ENCODE measurements around the gene CUL1.
A peak's percentile ranks its signal among the peaks of the same experiment; 100 is the strongest.

The CUL1 gene

DNA sequence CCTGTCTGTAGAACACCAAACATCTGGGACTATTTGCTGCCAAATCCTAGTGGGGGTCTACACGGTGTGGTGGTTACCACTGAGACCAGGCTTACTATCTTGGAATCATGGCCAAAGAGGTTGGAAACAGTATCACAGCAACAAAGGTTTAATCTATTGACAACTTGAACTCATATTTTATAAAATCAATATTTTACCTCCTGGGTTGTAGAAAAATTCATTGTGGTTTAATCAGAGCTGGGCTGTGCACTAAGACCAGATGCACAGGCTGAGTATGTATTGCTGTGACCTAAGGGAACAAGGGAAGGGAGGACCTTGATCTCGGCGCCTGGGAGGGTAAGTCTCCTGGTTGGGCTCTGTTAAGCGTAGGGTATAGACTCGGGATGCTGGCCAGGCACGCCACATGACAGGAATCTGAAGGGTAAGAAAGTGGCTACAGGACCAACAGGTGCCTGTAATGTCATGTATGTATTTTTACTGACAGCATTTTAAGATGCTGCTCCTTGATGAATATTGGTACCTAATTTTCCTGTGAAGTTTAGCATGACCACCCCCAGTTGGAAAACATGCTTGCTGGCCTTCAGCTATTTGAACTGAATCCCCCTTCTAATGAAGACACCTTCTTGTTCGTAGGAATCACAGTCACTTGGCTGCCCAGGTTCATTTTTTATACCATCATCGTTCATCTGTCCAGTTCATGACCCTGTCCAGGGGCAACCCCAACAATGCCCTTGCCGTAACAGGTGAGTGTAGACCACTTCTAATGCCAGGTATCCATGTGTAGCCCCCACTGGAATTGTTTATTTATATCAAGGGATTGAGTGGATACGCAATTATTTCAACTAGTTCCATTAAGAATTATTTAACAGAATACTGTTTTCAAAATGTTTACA, 105.9 kb downstream of the CUL1 start:
- DNase-seq (ENCODE audit: low spot score): no peak

GRCh38 chr7:148806187-148806586, 107.5 kb downstream of the CUL1 start:
- no peak for DNase-seq (ENCODE audit: low spot score)

GRCh38 chr7:148807436-148807835, 108.7 kb downstream of the CUL1 start:
- DNase-seq (ENCODE audit: low spot score): no peak

DNA sequence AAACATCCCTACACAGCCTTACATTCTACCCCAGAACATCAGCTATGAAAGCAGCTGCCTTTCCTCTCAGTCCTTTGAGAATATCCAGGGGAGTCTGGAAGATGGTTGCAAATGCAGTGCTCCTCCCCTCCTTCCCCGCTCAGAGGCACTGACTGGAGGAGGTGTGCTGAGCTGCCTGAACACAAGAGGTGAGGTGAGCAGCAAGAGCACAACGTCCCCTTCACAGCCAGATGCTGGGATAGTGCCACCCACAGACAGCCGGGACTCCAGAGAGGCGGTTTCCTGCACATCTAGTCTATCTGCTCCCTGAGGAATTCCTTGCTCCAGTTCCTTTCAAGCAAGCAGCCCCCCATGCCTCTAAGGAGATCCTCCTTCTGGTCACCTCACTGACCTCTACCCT, 111.2 kb downstream of the CUL1 start:
- no peak for DNase-seq (ENCODE audit: low spot score)

GRCh38 chr7:148811892-148812291, 113.2 kb downstream of the CUL1 start:
- DNase-seq (ENCODE audit: low spot score): no peak

- DNase-seq (ENCODE audit: low spot score): no peak
Measured at GRCh38 chr7:148813890-148814289, 115.2 kb downstream of the CUL1 start.

DNA sequence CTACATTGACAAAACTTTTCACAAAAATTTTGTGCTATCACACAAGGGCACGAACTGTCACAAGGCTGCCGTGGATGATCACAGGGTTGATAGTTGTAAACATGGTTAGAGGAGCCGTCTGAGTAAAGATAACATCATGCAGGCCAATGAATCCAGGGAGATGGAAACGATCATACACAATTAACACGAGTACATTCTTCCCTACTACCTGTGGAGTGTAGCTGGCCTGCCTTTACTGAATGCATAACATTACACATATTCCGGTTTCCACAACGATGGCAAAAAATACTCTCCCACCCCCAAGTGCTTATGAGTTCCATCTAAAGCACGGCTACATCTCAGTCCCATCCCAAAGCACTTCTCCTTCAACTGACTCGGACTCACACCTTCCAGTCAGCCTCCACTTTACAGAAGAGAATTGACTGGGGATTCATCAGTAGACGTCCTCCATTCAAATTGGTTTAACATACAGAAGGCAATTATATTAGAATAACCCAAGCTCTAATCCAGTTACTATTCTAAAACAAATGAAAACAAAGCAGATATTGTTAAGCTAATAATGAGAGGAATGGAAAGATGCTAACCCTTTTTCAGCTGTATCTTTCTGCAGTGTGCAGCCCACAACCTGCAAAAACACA, 116.3 kb downstream of the CUL1 start:
- DNase-seq (ENCODE audit: low spot score): no peak

DNA sequence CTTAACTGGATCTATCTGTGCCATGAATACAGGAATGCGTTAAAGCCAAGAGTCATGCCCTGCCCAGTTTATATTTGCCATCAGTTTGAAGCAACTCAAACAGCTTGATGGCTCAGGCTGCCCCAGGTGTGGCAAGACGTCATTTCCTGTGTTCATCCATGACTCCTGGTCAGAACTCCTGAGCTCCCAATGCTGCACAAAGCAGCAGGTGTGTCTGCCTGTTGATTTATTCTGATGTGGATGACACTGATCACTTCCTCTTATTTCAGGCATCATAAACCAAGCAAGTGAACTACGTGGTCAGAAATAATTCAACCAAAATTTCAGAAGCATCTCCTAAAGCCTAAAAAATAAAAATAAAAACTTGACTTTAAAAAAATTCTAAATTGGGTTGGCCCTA, 116.9 kb downstream of the CUL1 start:
- DNase-seq (ENCODE audit: low spot score): no peak

DNA sequence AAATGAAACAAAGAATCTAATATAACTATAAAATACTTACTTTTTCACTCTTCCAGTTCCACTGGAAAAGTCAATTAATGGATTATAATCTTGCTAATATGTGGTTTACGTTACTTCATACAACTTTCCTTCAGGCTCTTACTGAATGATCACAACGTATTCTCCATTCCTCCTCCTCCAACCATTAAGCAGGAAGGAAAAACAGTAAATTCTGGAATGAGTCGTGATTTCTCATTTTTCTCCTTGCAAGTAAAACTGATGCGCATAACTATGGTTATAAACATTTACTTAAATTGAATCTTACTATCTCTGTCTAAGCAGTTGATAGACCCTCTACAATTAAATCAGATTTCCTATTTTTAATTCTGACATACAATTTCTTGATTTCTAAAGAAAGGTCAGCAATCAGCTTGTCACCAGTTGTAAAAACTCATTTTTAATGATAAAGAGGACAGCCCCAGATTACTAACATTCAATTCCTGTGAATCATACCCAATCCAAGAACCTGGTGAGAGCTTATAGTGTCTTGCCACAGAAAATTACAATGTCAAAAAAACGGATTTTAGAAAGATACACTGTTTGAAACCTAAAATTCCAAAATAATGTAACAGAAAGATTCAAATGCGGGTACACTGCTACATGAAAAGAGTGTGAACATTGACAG, 121.1 kb downstream of the CUL1 start:
- DNase-seq (ENCODE audit: low spot score): peak; percentile 38

DNA sequence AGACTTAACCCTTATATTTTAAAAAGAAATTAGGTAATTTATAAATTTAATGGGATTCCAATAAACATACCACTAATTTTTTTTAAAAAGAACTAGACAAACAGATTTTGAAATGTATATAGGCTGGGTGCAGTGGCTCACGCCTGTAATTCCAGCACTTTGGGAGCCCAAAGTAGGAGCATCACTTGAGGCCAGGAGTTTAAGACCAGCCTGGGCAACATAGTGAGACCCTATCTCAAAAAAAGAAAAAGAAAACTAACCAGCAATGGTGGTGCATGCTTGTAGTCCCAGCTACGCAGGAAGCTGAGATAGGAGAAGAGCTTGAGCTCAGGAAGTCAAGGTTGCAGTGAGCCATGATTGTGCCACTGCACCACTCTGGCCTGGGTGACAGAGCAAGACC, 122.7 kb downstream of the CUL1 start:
- no peak for DNase-seq (ENCODE audit: low spot score)

DNA sequence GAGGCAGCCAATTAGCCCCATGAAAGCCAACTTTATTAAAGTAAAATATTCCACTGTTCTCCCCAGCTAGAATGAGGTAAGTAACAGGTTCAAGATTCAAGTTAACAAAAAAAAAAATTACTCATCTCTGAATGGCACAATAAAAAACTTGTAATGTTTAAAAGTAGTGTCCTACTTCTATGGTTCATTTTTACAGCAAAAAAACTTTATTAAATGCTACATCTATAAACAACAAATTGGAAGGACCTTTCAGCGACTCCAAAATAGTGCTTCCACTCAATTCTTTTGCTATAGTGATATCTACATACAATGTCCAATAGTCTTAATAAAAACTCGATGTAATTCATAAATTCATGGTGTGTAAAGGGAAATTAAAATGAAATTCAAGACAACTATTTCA, 126.2 kb downstream of the CUL1 start:
- no peak for DNase-seq (ENCODE audit: low spot score)

DNA sequence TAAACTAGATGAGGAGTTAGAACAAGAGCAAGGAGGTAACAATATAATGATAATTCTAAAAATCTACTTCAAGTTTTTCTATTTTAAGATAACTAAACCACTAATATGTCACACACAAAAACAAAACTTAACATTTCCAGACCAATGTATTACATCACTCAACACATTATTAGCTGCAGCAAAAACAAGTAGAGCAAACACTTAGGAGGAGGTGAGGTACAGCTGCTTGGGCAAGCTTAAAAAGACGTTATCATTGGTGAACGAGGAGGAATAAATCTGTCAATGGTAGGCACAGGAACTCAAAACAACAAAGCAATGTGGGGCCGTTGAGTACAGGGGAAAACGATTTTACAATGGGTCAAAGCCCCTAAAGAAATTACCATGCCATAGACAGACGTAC, 126.6 kb downstream of the CUL1 start:
- no peak for DNase-seq (ENCODE audit: low spot score)

- DNase-seq (ENCODE audit: low spot score): no peak
Measured at GRCh38 chr7:148828965-148829364, 130.3 kb downstream of the CUL1 start.

DNA sequence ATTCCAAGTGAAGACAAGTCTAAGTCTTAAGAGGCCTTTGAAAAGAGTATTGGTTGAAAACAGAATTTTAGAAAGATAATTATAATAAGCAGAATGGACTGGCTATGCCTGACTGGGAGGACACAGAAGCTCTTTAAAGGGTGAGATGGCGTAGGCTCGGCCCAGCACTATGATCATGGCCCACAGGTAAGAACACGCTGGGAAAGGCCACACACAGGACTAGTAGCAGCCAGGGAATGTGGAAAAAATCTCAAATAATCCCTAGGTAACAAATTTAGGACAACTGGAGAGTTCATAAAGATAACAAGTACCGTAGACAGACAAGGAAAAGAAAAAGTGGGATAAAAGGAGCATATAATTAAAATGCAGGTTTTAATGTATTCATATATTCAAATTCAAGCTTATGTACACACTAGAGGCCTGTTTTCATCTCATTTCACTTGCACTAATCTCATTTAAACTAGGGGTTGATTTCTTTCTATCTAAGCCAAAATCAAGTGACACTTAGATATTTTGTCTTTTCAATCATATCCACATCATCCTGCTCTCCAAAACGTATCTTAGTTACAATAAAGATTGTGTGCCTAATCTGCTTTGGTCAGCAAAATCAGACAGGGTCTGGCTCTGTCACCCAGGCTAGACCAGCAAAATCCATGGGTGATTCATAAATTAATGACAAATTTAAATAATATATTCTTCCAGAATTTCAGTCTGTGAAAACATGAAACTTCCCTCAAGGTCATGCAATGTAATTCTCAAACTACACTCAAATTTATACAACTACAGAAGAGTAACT, 132.4 kb downstream of the CUL1 start:
- no peak for DNase-seq (ENCODE audit: low spot score)

- DNase-seq (ENCODE audit: low spot score): no peak
Measured at GRCh38 chr7:148831782-148832181, 133.1 kb downstream of the CUL1 start.

GRCh38 chr7:148834605-148835004, 135.9 kb downstream of the CUL1 start:
- DNase-seq (ENCODE audit: low spot score): no peak

DNA sequence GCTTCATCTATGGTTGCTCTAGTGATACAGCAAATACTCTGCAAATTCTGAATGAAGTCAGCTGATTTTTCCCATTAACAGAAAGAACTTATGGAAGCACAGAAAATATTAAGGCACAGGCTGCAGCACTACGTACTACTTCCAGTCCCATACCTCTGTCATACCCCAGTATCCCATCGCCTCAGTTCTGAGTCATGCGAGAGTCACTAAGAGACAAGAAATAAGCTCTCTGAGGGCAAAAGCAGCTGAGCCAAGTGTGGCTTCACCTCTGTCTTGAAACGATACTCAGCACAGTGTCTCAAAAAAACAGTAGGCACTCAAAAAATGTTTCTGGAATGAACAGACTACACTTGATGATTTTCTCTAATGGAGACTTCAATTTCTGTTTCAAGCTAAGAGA, 137.2 kb downstream of the CUL1 start:
- DNase-seq (ENCODE audit: low spot score): no peak

- DNase-seq (ENCODE audit: low spot score): no peak
Measured at GRCh38 chr7:148838905-148839304, 140.2 kb downstream of the CUL1 start.

DNA sequence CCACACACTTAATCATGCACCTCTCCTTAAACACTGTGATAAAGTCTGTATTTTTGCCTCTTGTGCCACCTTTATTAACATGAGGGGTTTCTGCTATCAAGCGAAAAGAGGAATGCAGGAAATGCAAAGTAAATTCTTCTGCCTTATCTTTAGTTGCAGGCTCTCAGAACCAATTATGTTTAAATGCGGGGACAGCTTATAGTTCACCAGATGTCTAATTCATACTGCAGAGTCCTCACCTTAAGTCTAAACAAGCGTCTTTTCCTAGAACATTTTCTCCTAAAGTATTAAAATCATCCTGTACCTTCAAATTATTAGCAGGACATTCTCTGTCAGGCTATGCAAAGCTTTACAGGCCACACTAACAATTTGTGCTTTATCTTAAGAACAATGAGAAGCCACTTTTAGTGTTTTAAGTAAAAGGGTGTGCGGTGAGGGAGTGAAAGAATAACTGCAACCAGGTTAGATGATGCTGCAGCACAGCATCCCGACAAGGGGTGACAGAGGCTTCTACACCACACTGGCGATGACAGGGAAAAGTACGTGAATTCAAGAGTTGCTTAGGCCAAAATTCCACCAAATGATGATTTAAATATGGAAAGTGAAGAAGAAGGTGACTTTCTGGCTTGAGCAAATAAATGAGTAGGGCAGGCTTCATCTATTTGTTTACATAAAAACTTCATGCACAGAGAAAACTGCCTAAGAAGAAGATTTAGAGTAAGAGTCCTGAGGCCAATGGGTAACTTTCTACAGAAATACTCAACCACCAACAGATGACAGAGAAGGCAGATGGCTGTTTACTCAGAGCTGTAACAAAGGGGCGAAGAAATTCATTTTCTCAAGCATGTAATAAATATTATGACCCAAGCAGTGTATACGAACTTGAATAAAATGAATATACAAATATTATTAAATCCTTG, 149.4 kb downstream of the CUL1 start:
- no peak for DNase-seq (ENCODE audit: low spot score)

- no peak for DNase-seq (ENCODE audit: low spot score)
Measured at GRCh38 chr7:148849393-148850098, 150.8 kb downstream of the CUL1 start.

DNA sequence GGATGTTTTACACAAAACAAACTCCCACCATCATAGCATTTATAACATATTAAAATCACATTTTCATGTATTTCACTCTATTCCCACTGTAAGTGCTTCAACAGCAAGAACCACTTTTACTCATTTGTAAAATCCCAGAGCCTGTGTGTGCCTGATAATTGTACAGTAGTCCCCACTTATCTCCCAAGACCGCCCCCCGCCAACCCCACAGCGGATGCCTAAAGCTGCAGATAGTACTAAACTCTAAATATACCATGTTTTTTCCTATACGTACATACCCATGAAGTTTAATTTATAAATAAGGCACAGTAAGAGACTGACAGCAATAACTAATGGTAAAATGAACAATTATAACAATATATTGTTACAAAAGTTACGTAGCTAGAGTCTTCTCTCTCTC, 151.9 kb downstream of the CUL1 start:
- DNase-seq (ENCODE audit: low spot score): no peak
